Measurements from ENCODE around the gene SELENOP. TPM values are rescaled to one million over a fixed set of nuclear protein-coding genes. Genes with fewer than 3 reads are reported as not detected.

The SELENOP gene
- total RNA-seq, 1 experiment from 2014 or later: 8.5 TPM

GRCh38 chr5:42751044-42751443, 60.6 kb downstream of the SELENOP start:
- Histone ChIP-seq H4K91ac (ENCODE audit: insufficient read length, low read depth, low read length) (no peak overlapping the region), H3K9ac (ENCODE audit: extremely low read depth, insufficient read length, low read length) (no peak overlapping the region), H2BK20ac (ENCODE audit: low read depth, low read length, poor library complexity, severe bottlenecking) (no peak overlapping the region), H2BK120ac (ENCODE audit: low read depth, low read length, poor library complexity, severe bottlenecking) (no peak overlapping the region), H2BK15ac (ENCODE audit: low read depth, low read length) (no peak overlapping the region), H2BK5ac (ENCODE audit: insufficient read length, low read length) (no peak overlapping the region), H3K4ac (ENCODE audit: low read depth, low read length) (no peak overlapping the region), H2AK5ac (ENCODE audit: insufficient read length, low read length) (no peak overlapping the region), H2AFZ (ENCODE audit: low read length) (no peak overlapping the region), H3K79me1 (ENCODE audit: insufficient read depth, low read depth, low read length, poor library complexity, severe bottlenecking) (no peaks in the 10 kb centered on the region), H3K4me1 (ENCODE audit: insufficient read depth, low read length) (no peaks in the 10 kb centered on the region), H3K27ac (ENCODE audit: insufficient read length, low read depth, low read length) (no peak overlapping the region), H4K5ac (ENCODE audit: insufficient read length, low read depth, low read length) (no peak overlapping the region), H4K20me1 (ENCODE audit: control insufficient read depth, insufficient read depth, insufficient read length) (no peaks in the 10 kb centered on the region), H3K9me3 (ENCODE audit: control insufficient read depth, low read depth, low read length) (no peaks in the 10 kb centered on the region), H3T11ph (ENCODE audit: low read length) (no peak overlapping the region), H4K8ac (replicated peaks; ENCODE audit: insufficient read length, low read depth, low read length) (no peak overlapping the region), H2BK12ac (ENCODE audit: insufficient read length, low read depth, low read length) (no peak overlapping the region), H3K18ac (ENCODE audit: insufficient read length, low read depth, low read length) (no peak overlapping the region), H3K23ac (ENCODE audit: insufficient read length, low read depth, low read length) (no peak overlapping the region), H3K23me2 (ENCODE audit: insufficient read length, low read depth, low read length, poor library complexity, severe bottlenecking) (no peaks in the 10 kb centered on the region), H3K4me2 (ENCODE audit: insufficient read depth, insufficient read length, low read length) (no peak overlapping the region), H3K56ac (ENCODE audit: insufficient read length, low read depth, low read length) (no peak overlapping the region), H3K14ac (ENCODE audit: insufficient read depth, low read length) (no peak overlapping the region), H3K79me2 (ENCODE audit: insufficient read depth, low read length) (no peaks in the 10 kb centered on the region), H3K27me3 (ENCODE audit: insufficient read depth, low read length) (no peaks in the 10 kb centered on the region)
- Mint-ChIP-seq H3K27me3 (ENCODE audit: low read depth) (no peaks in the 10 kb centered on the region), H3K27ac (no peak overlapping the region), H3K36me3 (ENCODE audit: insufficient read depth in 1 of 3, low read depth in 3 of 3) (no peaks in the 10 kb centered on the region), H3K9me3 (peaks cover 0 to 2% of the 10 kb centered on the region in 2 experiments; a peak in 1 of 5 replicates), H3K4me1 (peaks cover 2 to 7% of the 10 kb centered on the region in 2 experiments; a peak in 2 of 4 replicates), H3K4me3 (no peak overlapping the region)
- DNase-seq: no peak
- no peak for TF ChIP-seq CTCF (conservative IDR thresholded peaks at IDR 0.05)
- no CpG with 5 or more reads among the region's 5 CpGs for WGBS (ENCODE audit: extremely low coverage, insufficient read length, low lambda C conversion rate)
